Mammary epithelial cell (primary cell): Measurements from ENCODE around the gene CHAT.

Experiments used
- CTCF ChIP-seq, 2 donors: IDR thresholded peaks in 1 of 2; conservative IDR thresholded peaks in 1 of 2; 2 replicates each; pipeline ENCODE4 v1.5.1; 2011 to 2012; ENCODE audit warnings: inconsistent platforms in 2 of 2, low read length in 2 of 2, mild to moderate bottlenecking in 2 of 2, control low read depth in 1 of 2, low read depth in 1 of 2; ENCODE audit not compliant: insufficient read depth in 1 of 2; ENCODE audit errors: extremely low read depth in 1 of 2
- EZH2 ChIP-seq: IDR thresholded peaks from 2 replicates; pipeline ENCODE4 v1.6.1; 2012; ENCODE audit warnings: low read length, inconsistent platforms, borderline replicate concordance

GRCh38 chr10:49709934-49710333 is 96.1 kb downstream of the CHAT start:
- TF ChIP-seq CTCF (conservative IDR thresholded peaks at IDR 0.05 in 1 of 2, IDR thresholded peaks at IDR 0.05 in 1 of 2; ENCODE audit: extremely low read depth in 1 of 2, insufficient read depth in 1 of 2, low read depth in 1 of 2, low read length in 2 of 2) (no peak), EZH2 (no peak)
